K562 (cell line): ENCODE data around the gene DNMT3A. TPM values are rescaled to one million over a fixed set of nuclear protein-coding genes. Genes with fewer than 3 reads are reported as not detected.

ENCODE experiments used
- ATAC-seq: fragments of 200-7000 bp; cut with Tn5 transposase; 3 replicates; pipeline ENCODE4 v1.9.1; 2020; ENCODE audit warnings: moderate library complexity
- BruUV-seq: library from RNA; stranded (reverse); fragments of 400-500 nt; replicated peaks from 2 replicates; lab custom pipeline; 2021; lab: Mats Ljungman, UMichigan
- CTCF ChIA-PET: fragments of 300-600 bp; formaldehyde crosslinking; extraction: SDS; loops from one replicate; lab custom pipeline; 2021; ENCODE audit warnings: low intra/inter-chr PET ratio; lab: Yijun Ruan, JAX
- POLR2A ChIA-PET: fragments of 300-600, 350-650 bp; sonication (Branson Sonifier 250); formaldehyde crosslinking; extraction: SDS; loops from one replicate; lab custom pipeline; 2021; ENCODE audit warnings: antibody characterized with exemption, inconsistent platforms; lab: Yijun Ruan, JAX
- DNase-seq, 4 experiments: peaks; one replicate each; pipeline versions ENCODE4 v3.0.0 to v3.0.0-alpha.2; 2011 to 2018; ENCODE audit warnings: low spot score in 3 of 4, mixed read lengths in 3 of 4; ENCODE audit errors: extremely low read depth in 1 of 4
- FAIRE-seq: peaks from 2 replicates; lab custom pipeline; 2011; peaks lifted over from hg19 to GRCh38; lab: Jason Lieb, UNC
- H2AFZ ChIP-seq: 2 replicates; pipeline ENCODE4 v1.6.0; 2011; ENCODE audit warnings: low read depth, low read length, control low read depth, inconsistent platforms
- H3K27ac ChIP-seq: fragments of 200-600 bp; 3 replicates; pipeline ENCODE4 v1.8.0; 2011; ENCODE audit warnings: low read depth, mild to moderate bottlenecking, control low read depth, inconsistent platforms, low read length, moderate library complexity, mixed read lengths; ENCODE audit errors: extremely low read depth
- H3K27me3 ChIP-seq, 2 experiments: fragments of 300-600 bp in 1 of 2; 2 replicates in 1 of 2; 3 replicates in 1 of 2; pipeline versions ENCODE4 v1.6.0 to v1.8.0; 2011; ENCODE audit warnings: inconsistent platforms in 2 of 2, low read length in 2 of 2, mild to moderate bottlenecking in 1 of 2, mixed read lengths in 1 of 2, moderate library complexity in 1 of 2; ENCODE audit not compliant: control insufficient read depth in 2 of 2, insufficient read depth in 2 of 2
- H3K36me3 ChIP-seq: fragments of 300-600 bp; 3 replicates; pipeline ENCODE4 v1.8.0; 2011; ENCODE audit warnings: mild to moderate bottlenecking, low read length, inconsistent platforms; ENCODE audit not compliant: control insufficient read depth, insufficient read depth
- H3K4me1 ChIP-seq, 2 experiments: fragments of 200-600 bp in 1 of 2; replicated peaks in 1 of 2; 2 replicates in 1 of 2; 3 replicates in 1 of 2; pipeline versions ENCODE4 v1.5.1 to v1.8.0; 2011; ENCODE audit warnings: inconsistent platforms in 2 of 2, low read length in 2 of 2, mild to moderate bottlenecking in 1 of 2, mixed read lengths in 1 of 2, moderate library complexity in 1 of 2; ENCODE audit not compliant: control insufficient read depth in 2 of 2, insufficient read depth in 2 of 2
- H3K4me2 ChIP-seq: 2 replicates; pipeline ENCODE4 v1.6.1; 2011; ENCODE audit warnings: low read length, control low read depth, inconsistent platforms, mixed read lengths; ENCODE audit not compliant: insufficient read depth
- H3K4me3 ChIP-seq: fragments of 200-600 bp; sonication (generic), shearing (Covaris generic); 2 replicates; pipeline ENCODE4 v1.5.1; 2016; ENCODE audit warnings: control low read depth, inconsistent platforms
- H3K79me2 ChIP-seq: fragments of 200-600 bp; 3 replicates; pipeline ENCODE4 v1.8.0; 2011; ENCODE audit warnings: low read length, inconsistent platforms; ENCODE audit not compliant: control insufficient read depth, insufficient read depth
- H3K9ac ChIP-seq, 2 experiments: 2 replicates each; pipeline versions ENCODE4 v1.6.0 to v1.6.1; 2011; ENCODE audit warnings: low read depth in 2 of 2, low read length in 2 of 2, control low read depth in 1 of 2, inconsistent platforms in 1 of 2, mild to moderate bottlenecking in 1 of 2, mixed read lengths in 1 of 2; ENCODE audit not compliant: insufficient read depth in 1 of 2
- H3K9me1 ChIP-seq: one replicate; pipeline ENCODE4 v1.6.0; 2011; ENCODE audit warnings: inconsistent platforms, mild to moderate bottlenecking, low read length, moderate library complexity; ENCODE audit not compliant: control insufficient read depth, insufficient read depth
- H3K9me3 ChIP-seq: replicated peaks from 2 replicates; pipeline ENCODE4 v1.5.1; 2011; ENCODE audit warnings: low read depth, low read length, inconsistent platforms; ENCODE audit not compliant: control insufficient read depth, insufficient read depth
- H4K20me1 ChIP-seq: replicated peaks from 2 replicates; pipeline ENCODE4 v1.6.1; 2011; ENCODE audit warnings: low read length, inconsistent platforms, mixed read lengths; ENCODE audit not compliant: control insufficient read depth, insufficient read depth
- KLF16 ChIP-seq: IDR thresholded peaks from 2 replicates; pipeline ENCODE4 v1.6.1; 2016; ENCODE audit warnings: antibody characterized with exemption
- MXI1 ChIP-seq: IDR thresholded peaks from 2 replicates; pipeline ENCODE4 v1.6.1; 2011; ENCODE audit warnings: low read depth, mild to moderate bottlenecking, improper control_type of control experiment, low read length
- ZNF263 ChIP-seq: sonication (generic); formaldehyde crosslinking; IDR thresholded peaks from 2 replicates; pipeline ENCODE4 v1.8.0; 2022; ENCODE audit warnings: mild to moderate bottlenecking, missing genetic modification reagents, borderline replicate concordance
- WGBS: fragments of 100-300 bp; shearing (Covaris generic); methylation state at CpG from one replicate; pipeline ENCODE4 v1.1.6; 2016; ENCODE audit warnings: low coverage, mixed read lengths; ENCODE audit not compliant: insufficient coverage; ENCODE audit errors: missing lambda C conversion rate; 5-methylcytosine and 5-hydroxymethylcytosine counted together
- in situ Hi-C: fragments of 300-500 bp; cut with MboI; formaldehyde crosslinking; loops from 4 replicates; pipeline ENCODE4 v1.15.0; 2018; ENCODE audit warnings: inconsistent platforms, mixed read lengths
- intact Hi-C: fragments of 100-400 bp; cut with micrococcal nuclease; formaldehyde crosslinking; loops from 2 replicates; pipeline ENCODE4 v1.14.2; 2022
- polyA plus RNA-seq, 8 experiments: library from polyadenylated mRNA; depleted of rRNA in 4 of 8; stranded (reverse) in 5 of 8; unstranded in 3 of 8; fragments of >200 nt; fragmentation: Nextera tagmentation in 2 of 8; fragmentation: Illumina TruSeq in 1 of 8; extraction: Ambion mirVana in 2 of 8; extraction: Trizol in 1 of 8; gene quantifications; 2 replicates each; pipeline versions ENCODE4 v1.2.1 to v1.2.3, GENCODE V29; 2011 to 2014; ENCODE audit warnings: inconsistent platforms in 1 of 8, missing spikeins in 1 of 8
- total RNA-seq, 7 experiments: library from RNA; depleted of rRNA in 6 of 7; stranded (reverse); fragments of >200 nt in 6 of 7; fragmentation: Illumina TruSeq in 2 of 7; extraction: Trizol in 2 of 7; gene quantifications; 2 replicates each; pipeline versions ENCODE4 v1.2.1 to v1.2.3, GENCODE V29; 2011 to 2021; ENCODE audit warnings: low replicate concordance in 1 of 7
- TF ChIP-seq, protein P1 (sequence below), 3 experiments: IDR thresholded peaks in 2 of 3; conservative IDR thresholded peaks in 1 of 3; 2 replicates each; pipeline ENCODE4 v1.5.1; 2011 to 2012; ENCODE audit warnings: low read length in 3 of 3, mild to moderate bottlenecking in 3 of 3, control low read depth in 2 of 3, improper control_type of control experiment in 1 of 3, inconsistent platforms in 1 of 3, low read depth in 1 of 3, mixed read lengths in 1 of 3, moderate library complexity in 1 of 3; ENCODE audit not compliant: insufficient read depth in 2 of 3
- TF ChIP-seq, protein P2 (sequence below): fragments of 450-650 bp; formaldehyde crosslinking; IDR thresholded peaks from 2 replicates; pipeline ENCODE4 v1.4.0; 2020; ENCODE audit warnings: mild to moderate bottlenecking, moderate library complexity
- TF ChIP-seq, protein P3 (sequence below): sonication (generic); formaldehyde crosslinking; IDR thresholded peaks from 2 replicates; pipeline ENCODE4 v1.8.0; 2022; ENCODE audit warnings: missing genetic modification reagents, mild to moderate bottlenecking, borderline replicate concordance
- TF ChIP-seq, protein P4 (sequence below): IDR thresholded peaks from 3 replicates; pipeline ENCODE4 v1.6.1; 2011; ENCODE audit warnings: borderline replicate concordance, mild to moderate bottlenecking, moderate library complexity; ENCODE audit not compliant: insufficient read length; ENCODE audit errors: extremely low read depth
- TF ChIP-seq, protein P5 (sequence below): fragments of 450-650 bp; IDR thresholded peaks from 2 replicates; pipeline ENCODE4 v1.7.1; 2018; ENCODE audit warnings: mild to moderate bottlenecking, low read depth; ENCODE audit not compliant: partially characterized antibody

The DNMT3A gene
- total and polyA plus RNA-seq, 9 of the 15 experiments (the other 6 are each of a cell fraction or from before 2014, with no cell fraction given) = 3.0 to 16.0 (median 6.1) TPM

DNA sequence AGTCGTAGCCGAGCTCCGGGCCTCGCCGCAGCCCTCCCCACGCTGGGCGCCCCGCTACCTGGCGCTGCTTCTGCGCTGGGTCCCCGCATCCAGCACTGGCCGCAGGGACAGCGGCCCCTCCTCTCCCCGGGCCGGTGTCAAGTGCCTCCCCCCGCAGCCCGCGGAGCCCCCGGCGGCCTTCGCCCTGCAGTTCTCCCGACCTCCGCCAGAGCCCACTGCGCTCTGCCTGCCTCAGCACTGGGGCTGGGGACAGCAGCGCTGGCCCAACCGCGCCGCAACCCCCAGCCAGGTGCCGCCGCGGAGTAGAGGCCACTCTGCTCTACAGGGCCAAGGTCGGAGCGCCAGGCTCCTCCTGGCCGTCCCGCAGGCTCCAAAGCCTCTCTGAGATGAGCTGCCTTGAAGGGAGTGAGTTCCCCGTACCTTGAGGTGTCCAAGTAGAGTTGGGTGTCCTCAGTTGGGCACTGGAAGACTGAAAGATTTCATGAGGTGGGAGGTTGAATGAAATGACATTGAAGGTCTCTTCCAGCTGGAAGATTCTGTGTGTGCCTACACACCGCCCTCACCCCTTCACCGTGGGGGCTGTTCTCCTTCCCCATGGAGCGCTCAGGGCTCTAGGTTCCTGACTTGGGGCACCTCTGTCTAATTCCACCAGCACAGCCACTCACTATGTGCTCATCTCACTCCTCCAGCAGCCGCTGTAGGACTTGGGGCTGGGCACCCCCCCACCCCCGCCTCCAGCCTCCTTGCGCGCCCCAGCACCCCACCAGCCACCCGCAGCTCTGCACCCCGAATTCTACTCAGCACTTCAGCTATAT lies 854 bp upstream of the DNMT3A start:
- DNase-seq = peak; percentile 76 to 88 (median 85)
- H3K27ac ChIP-seq = no peak overlapping the region
- H3K27me3 ChIP-seq = peaks cover 29 to 55% of the 10 kb centered on the region in 2 experiments
- peaks cover under 1% of the 10 kb centered on the region for H3K9me1 ChIP-seq
- peak; percentile 95 for ATAC-seq
- peaks cover 22% of the 10 kb centered on the region for H4K20me1 ChIP-seq
- ChIA-PET POLR2A (interaction anchor here (1.0 kb wide), 1 partner anchor 9 kb away, joined by 3 read pairs; no protein-coding TSS in a partner anchor), CTCF (interaction anchor here (0.7 kb wide), 1 partner anchor 180 kb away, joined by 4 read pairs; no protein-coding TSS in a partner anchor)
- H2AFZ ChIP-seq = peak overlapping the region; percentile 83
- peak overlapping the region; percentile 62 for H3K4me2 ChIP-seq
- H3K9ac ChIP-seq = peak overlapping the region in 1 of 2 experiments; percentile 74; a peak in 2 of 4 replicates
- intact Hi-C loops = no loop called here
- no peaks in the 10 kb centered on the region for H3K9me3 ChIP-seq
- H3K4me3 ChIP-seq = peak overlapping the region; percentile 50
- WGBS = 18% methylated on average over 27 of the region's 45 CpGs
- H3K36me3 ChIP-seq = no peaks in the 10 kb centered on the region
- FAIRE-seq = no peak
- no peaks in the 10 kb centered on the region for H3K79me2 ChIP-seq
- BruUV-seq = no TSS peak
- in situ Hi-C loops = no loop called here
- H3K4me1 ChIP-seq = peaks cover 0 to 27% of the 10 kb centered on the region in 2 experiments; a peak in 4 of 5 replicates
- TF ChIP-seq MXI1 (no peak), KLF16 (no peak), ZNF263 (no peak)
- TF ChIP-seq, protein P1, sequence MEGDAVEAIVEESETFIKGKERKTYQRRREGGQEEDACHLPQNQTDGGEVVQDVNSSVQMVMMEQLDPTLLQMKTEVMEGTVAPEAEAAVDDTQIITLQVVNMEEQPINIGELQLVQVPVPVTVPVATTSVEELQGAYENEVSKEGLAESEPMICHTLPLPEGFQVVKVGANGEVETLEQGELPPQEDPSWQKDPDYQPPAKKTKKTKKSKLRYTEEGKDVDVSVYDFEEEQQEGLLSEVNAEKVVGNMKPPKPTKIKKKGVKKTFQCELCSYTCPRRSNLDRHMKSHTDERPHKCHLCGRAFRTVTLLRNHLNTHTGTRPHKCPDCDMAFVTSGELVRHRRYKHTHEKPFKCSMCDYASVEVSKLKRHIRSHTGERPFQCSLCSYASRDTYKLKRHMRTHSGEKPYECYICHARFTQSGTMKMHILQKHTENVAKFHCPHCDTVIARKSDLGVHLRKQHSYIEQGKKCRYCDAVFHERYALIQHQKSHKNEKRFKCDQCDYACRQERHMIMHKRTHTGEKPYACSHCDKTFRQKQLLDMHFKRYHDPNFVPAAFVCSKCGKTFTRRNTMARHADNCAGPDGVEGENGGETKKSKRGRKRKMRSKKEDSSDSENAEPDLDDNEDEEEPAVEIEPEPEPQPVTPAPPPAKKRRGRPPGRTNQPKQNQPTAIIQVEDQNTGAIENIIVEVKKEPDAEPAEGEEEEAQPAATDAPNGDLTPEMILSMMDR (IDR thresholded peaks at IDR 0.05 in 2 of 3, conservative IDR thresholded peaks at IDR 0.05 in 1 of 3; ENCODE audit: insufficient read depth in 2 of 3, low read depth in 1 of 3, low read length in 3 of 3) = peak; percentile 72 to 92 (median 75)
- TF ChIP-seq, protein P2, sequence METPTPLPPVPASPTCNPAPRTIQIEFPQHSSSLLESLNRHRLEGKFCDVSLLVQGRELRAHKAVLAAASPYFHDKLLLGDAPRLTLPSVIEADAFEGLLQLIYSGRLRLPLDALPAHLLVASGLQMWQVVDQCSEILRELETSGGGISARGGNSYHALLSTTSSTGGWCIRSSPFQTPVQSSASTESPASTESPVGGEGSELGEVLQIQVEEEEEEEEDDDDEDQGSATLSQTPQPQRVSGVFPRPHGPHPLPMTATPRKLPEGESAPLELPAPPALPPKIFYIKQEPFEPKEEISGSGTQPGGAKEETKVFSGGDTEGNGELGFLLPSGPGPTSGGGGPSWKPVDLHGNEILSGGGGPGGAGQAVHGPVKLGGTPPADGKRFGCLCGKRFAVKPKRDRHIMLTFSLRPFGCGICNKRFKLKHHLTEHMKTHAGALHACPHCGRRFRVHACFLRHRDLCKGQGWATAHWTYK (CRISPR knock-in tag) = no peak
- TF ChIP-seq, protein P3, sequence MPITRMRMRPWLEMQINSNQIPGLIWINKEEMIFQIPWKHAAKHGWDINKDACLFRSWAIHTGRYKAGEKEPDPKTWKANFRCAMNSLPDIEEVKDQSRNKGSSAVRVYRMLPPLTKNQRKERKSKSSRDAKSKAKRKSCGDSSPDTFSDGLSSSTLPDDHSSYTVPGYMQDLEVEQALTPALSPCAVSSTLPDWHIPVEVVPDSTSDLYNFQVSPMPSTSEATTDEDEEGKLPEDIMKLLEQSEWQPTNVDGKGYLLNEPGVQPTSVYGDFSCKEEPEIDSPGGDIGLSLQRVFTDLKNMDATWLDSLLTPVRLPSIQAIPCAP = no peak; the same call in 1 of the 2 replicates
- TF ChIP-seq, protein P4, sequence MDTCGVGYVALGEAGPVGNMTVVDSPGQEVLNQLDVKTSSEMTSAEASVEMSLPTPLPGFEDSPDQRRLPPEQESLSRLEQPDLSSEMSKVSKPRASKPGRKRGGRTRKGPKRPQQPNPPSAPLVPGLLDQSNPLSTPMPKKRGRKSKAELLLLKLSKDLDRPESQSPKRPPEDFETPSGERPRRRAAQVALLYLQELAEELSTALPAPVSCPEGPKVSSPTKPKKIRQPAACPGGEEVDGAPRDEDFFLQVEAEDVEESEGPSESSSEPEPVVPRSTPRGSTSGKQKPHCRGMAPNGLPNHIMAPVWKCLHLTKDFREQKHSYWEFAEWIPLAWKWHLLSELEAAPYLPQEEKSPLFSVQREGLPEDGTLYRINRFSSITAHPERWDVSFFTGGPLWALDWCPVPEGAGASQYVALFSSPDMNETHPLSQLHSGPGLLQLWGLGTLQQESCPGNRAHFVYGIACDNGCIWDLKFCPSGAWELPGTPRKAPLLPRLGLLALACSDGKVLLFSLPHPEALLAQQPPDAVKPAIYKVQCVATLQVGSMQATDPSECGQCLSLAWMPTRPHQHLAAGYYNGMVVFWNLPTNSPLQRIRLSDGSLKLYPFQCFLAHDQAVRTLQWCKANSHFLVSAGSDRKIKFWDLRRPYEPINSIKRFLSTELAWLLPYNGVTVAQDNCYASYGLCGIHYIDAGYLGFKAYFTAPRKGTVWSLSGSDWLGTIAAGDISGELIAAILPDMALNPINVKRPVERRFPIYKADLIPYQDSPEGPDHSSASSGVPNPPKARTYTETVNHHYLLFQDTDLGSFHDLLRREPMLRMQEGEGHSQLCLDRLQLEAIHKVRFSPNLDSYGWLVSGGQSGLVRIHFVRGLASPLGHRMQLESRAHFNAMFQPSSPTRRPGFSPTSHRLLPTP = no peak
- TF ChIP-seq, protein P5, sequence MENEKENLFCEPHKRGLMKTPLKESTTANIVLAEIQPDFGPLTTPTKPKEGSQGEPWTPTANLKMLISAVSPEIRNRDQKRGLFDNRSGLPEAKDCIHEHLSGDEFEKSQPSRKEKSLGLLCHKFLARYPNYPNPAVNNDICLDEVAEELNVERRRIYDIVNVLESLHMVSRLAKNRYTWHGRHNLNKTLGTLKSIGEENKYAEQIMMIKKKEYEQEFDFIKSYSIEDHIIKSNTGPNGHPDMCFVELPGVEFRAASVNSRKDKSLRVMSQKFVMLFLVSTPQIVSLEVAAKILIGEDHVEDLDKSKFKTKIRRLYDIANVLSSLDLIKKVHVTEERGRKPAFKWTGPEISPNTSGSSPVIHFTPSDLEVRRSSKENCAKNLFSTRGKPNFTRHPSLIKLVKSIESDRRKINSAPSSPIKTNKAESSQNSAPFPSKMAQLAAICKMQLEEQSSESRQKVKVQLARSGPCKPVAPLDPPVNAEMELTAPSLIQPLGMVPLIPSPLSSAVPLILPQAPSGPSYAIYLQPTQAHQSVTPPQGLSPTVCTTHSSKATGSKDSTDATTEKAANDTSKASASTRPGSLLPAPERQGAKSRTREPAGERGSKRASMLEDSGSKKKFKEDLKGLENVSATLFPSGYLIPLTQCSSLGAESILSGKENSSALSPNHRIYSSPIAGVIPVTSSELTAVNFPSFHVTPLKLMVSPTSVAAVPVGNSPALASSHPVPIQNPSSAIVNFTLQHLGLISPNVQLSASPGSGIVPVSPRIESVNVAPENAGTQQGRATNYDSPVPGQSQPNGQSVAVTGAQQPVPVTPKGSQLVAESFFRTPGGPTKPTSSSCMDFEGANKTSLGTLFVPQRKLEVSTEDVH = no peak
